ENCODE data around the gene SUCO. TPM values are rescaled to one million over a fixed set of nuclear protein-coding genes. Genes with fewer than 3 reads are reported as not detected.

SUCO gene
- total RNA-seq, 1 experiment from 2014 or later: 32.9 TPM

GRCh38 chr1:172500207-172500606 lies 32.7 kb upstream of the SUCO start:
- POLR2A ChIA-PET (ENCODE audit: low non-redundant PET): no interaction called here
- no TSS peak for BruUV-seq (replicated peaks)

GRCh38 chr1:172507741-172508140 lies 25.2 kb upstream of the SUCO start:
- no peaks in the 10 kb centered on the region for H3K36me3 ChIP-seq (ENCODE audit: insufficient read depth, low read length, poor library complexity, severe bottlenecking)
- no peaks in the 10 kb centered on the region for H3K4me1 ChIP-seq (ENCODE audit: insufficient read depth, low read length, poor library complexity, severe bottlenecking)
- TF ChIP-seq CTCF (conservative IDR thresholded peaks at IDR 0.05; ENCODE audit: low read depth, low read length) (no peak), EZH2 (IDR thresholded peaks at IDR 0.05; ENCODE audit: borderline replicate concordance, low read depth, low read length, poor library complexity, severe bottlenecking) (no peak)
- H3K27me3 ChIP-seq (replicated peaks; ENCODE audit: insufficient read depth, low read depth, low read length, poor library complexity): no peaks in the 10 kb centered on the region
- DNase-seq (ENCODE audit: low spot score): no peak
- ChIA-PET POLR2A (ENCODE audit: low non-redundant PET) (no interaction called here), CTCF (no interaction called here)
- BruUV-seq (replicated peaks): no TSS peak
- no peak overlapping the region for H3K4me3 ChIP-seq (ENCODE audit: low read depth, low read length, poor library complexity, severe bottlenecking)
- intact Hi-C loops (cut with micrococcal nuclease; ENCODE audit: unreplicated experiment): no loop called here
- no peak overlapping the region for H3K27ac ChIP-seq (ENCODE audit: low read depth, low read length, poor library complexity, severe bottlenecking)
- H3K9me3 ChIP-seq (ENCODE audit: low read depth, low read length, poor library complexity, severe bottlenecking): no peaks in the 10 kb centered on the region

More at GRCh38 chr1:172500207-172500606, 32.7 kb upstream of the SUCO start:
- Histone ChIP-seq H3K36me3 (ENCODE audit: insufficient read depth, low read length, poor library complexity, severe bottlenecking) (no peaks in the 10 kb centered on the region), H3K9me3 (ENCODE audit: low read depth, low read length, poor library complexity, severe bottlenecking) (no peaks in the 10 kb centered on the region), H3K4me3 (ENCODE audit: low read depth, low read length, poor library complexity, severe bottlenecking) (no peak overlapping the region), H3K27me3 (replicated peaks; ENCODE audit: insufficient read depth, low read depth, low read length, poor library complexity) (no peaks in the 10 kb centered on the region), H3K27ac (ENCODE audit: low read depth, low read length, poor library complexity, severe bottlenecking) (no peak overlapping the region), H3K4me1 (ENCODE audit: insufficient read depth, low read length, poor library complexity, severe bottlenecking) (peaks cover 5% of the 10 kb centered on the region)
- intact Hi-C loops (cut with micrococcal nuclease; ENCODE audit: unreplicated experiment): no loop called here
- TF ChIP-seq CTCF (conservative IDR thresholded peaks at IDR 0.05; ENCODE audit: low read depth, low read length): no peak
- TF ChIP-seq EZH2 (IDR thresholded peaks at IDR 0.05; ENCODE audit: borderline replicate concordance, low read depth, low read length, poor library complexity, severe bottlenecking): no peak
- CTCF ChIA-PET: no interaction called here
- DNase-seq (ENCODE audit: low spot score): no peak

- H3K27ac ChIP-seq (ENCODE audit: low read depth, low read length, poor library complexity, severe bottlenecking): no peak overlapping the region
- no peaks in the 10 kb centered on the region for H3K9me3 ChIP-seq (ENCODE audit: low read depth, low read length, poor library complexity, severe bottlenecking)
- H3K4me3 ChIP-seq (ENCODE audit: low read depth, low read length, poor library complexity, severe bottlenecking): no peak overlapping the region
- TF ChIP-seq CTCF (conservative IDR thresholded peaks at IDR 0.05; ENCODE audit: low read depth, low read length) (no peak), EZH2 (IDR thresholded peaks at IDR 0.05; ENCODE audit: borderline replicate concordance, low read depth, low read length, poor library complexity, severe bottlenecking) (no peak)
- ChIA-PET CTCF (no interaction called here), POLR2A (ENCODE audit: low non-redundant PET) (no interaction called here)
- no peaks in the 10 kb centered on the region for H3K4me1 ChIP-seq (ENCODE audit: insufficient read depth, low read length, poor library complexity, severe bottlenecking)
- no TSS peak for BruUV-seq (replicated peaks)
- H3K36me3 ChIP-seq (ENCODE audit: insufficient read depth, low read length, poor library complexity, severe bottlenecking): no peaks in the 10 kb centered on the region
- intact Hi-C loops (cut with micrococcal nuclease; ENCODE audit: unreplicated experiment): no loop called here
- H3K27me3 ChIP-seq (replicated peaks; ENCODE audit: insufficient read depth, low read depth, low read length, poor library complexity): no peaks in the 10 kb centered on the region
- no peak for DNase-seq (ENCODE audit: low spot score)
Measured at GRCh38 chr1:172510479-172510878, 22.5 kb upstream of the SUCO start.
